CD4-positive, alpha-beta T cell treated with Interleukin-21 for 1 hour (primary cell): ENCODE results near the gene ZNF670.
"Not testable (repeated sequence)": the region's sequence is repeated elsewhere in the genome, so short reads cannot be mapped to it uniquely, and the experiment has no call there.

Experiments
- DNase-seq: peaks from one replicate; pipeline ENCODE4 v3.0.0-alpha.2; 2020

Gene ZNF670

GRCh38 chr1:247037511-247038320 is 40.9 kb downstream of the ZNF670 start:
- DNase-seq = no peak

GRCh38 chr1:247032306-247032705 is 46.3 kb downstream of the ZNF670 start:
- DNase-seq = not testable (repeated sequence)
